Measurements from ENCODE around the gene ITPR2. TPM values are rescaled to one million over a fixed set of nuclear protein-coding genes. Genes with fewer than 3 reads are reported as not detected.

ITPR2 gene
- polyA plus RNA-seq, 1 of the 3 experiments (the other 2 are of a cell fraction) = 2.3 TPM

GRCh38 chr12:26528943-26529342, 304.1 kb downstream of the ITPR2 start (continued):
- TF ChIP-seq NFIC (IDR thresholded peaks at IDR 0.05; ENCODE audit: borderline replicate concordance) (no peak), NRF1 (IDR thresholded peaks at IDR 0.05; ENCODE audit: low read depth, low read length) (no peak), CTCF (IDR thresholded peaks at IDR 0.05) (no peak), GATA2 (CRISPR knock-in tag; IDR thresholded peaks at IDR 0.05) (no peak), MEF2A (IDR thresholded peaks at IDR 0.05; ENCODE audit: borderline replicate concordance, low read depth) (no peak), FOXJ3 (CRISPR knock-in tag; IDR thresholded peaks at IDR 0.05) (no peak), RFX5 (IDR thresholded peaks at IDR 0.05; ENCODE audit: low read length) (no peak)

- H4K20me1 ChIP-seq (ENCODE audit: insufficient read depth) = no peaks in the 10 kb centered on the region
- ChIA-PET CTCF (interaction anchor here (1.0 kb wide), 1 partner anchor 20 kb away, joined by 3 read pairs; no protein-coding TSS in a partner anchor), POLR2A (no interaction called here)
- TF ChIP-seq PBX3 (IDR thresholded peaks at IDR 0.05) (no peak), FOXJ3 (CRISPR knock-in tag; IDR thresholded peaks at IDR 0.05) (no peak), YY1 (IDR thresholded peaks at IDR 0.05; ENCODE audit: low read depth) (no peak), REST (IDR thresholded peaks at IDR 0.05; ENCODE audit: low read depth, low read length) (no peak), SIN3A (IDR thresholded peaks at IDR 0.05; ENCODE audit: borderline replicate concordance, low read depth, low read length) (no peak), NRF1 (IDR thresholded peaks at IDR 0.05; ENCODE audit: low read depth, low read length) (no peak), EZH2phosphoT487 (IDR thresholded peaks at IDR 0.05; ENCODE audit: borderline replicate concordance, low read depth) (no peak), MAX (IDR thresholded peaks at IDR 0.05; ENCODE audit: low read depth) (no peak), USF2 (IDR thresholded peaks at IDR 0.05; ENCODE audit: borderline replicate concordance, low read depth, low read length) (no peak), ELF1 (IDR thresholded peaks at IDR 0.05) (no peak), SMC3 (IDR thresholded peaks at IDR 0.05; ENCODE audit: low read depth, low read length) (no peak)
- H3K79me2 ChIP-seq (ENCODE audit: insufficient read depth) = no peaks in the 10 kb centered on the region
- no peak for DNase-seq
- peaks cover 19% of the 10 kb centered on the region for H3K9me3 ChIP-seq
- peaks cover 4 to 5% of the 10 kb centered on the region in 2 experiments; a peak in 3 of 4 replicates for H3K4me1 ChIP-seq (ENCODE audit: control insufficient read depth in 1 of 2, insufficient read depth in 2 of 2, low read depth in 1 of 2, low read length in 1 of 2)
- H3F3A ChIP-seq (replicated peaks; ENCODE audit: insufficient read depth) = no peaks in the 10 kb centered on the region
- H3K4me3 ChIP-seq (ENCODE audit: low read depth in 2 of 2, low read length in 1 of 2) = no peak overlapping the region
- WGBS (ENCODE audit: low lambda C conversion rate) = 91% methylated on average over 4 of the region's 4 CpGs
- H3K27me3 ChIP-seq (ENCODE audit: insufficient read depth) = no peaks in the 10 kb centered on the region
- no peak overlapping the region for H3K27ac ChIP-seq (ENCODE audit: low read depth in 2 of 2, low read length in 1 of 2)
- H3K9me2 ChIP-seq = no peaks in the 10 kb centered on the region
- H3K4me2 ChIP-seq = no peak overlapping the region
- H3K9ac ChIP-seq = no peak overlapping the region
- no peak overlapping the region for H2AFZ ChIP-seq (ENCODE audit: low read depth)
- H3K36me3 ChIP-seq (replicated peaks in 1 of 2; ENCODE audit: control insufficient read depth in 1 of 2, insufficient read depth in 2 of 2, low read length in 1 of 2) = peaks cover 0 to 10% of the 10 kb centered on the region in 2 experiments
Observed at GRCh38 chr12:26527682-26528081, 305.3 kb downstream of the ITPR2 start.
